Measurements from ENCODE around the gene FRS2.

FRS2 gene

GRCh38 chr12:69514845-69515244 is 44.7 kb downstream of the FRS2 start:
- Histone ChIP-seq H4K91ac (ENCODE audit: low read length) (no peak overlapping the region), H2BK120ac (ENCODE audit: low read depth, low read length) (no peak overlapping the region), H3K14ac (ENCODE audit: low read length in 2 of 2) (no peak overlapping the region), H2BK5ac (ENCODE audit: low read depth, low read length, poor library complexity, severe bottlenecking) (no peak overlapping the region), H3K23ac (ENCODE audit: low read length in 2 of 2) (no peak overlapping the region), H3K27me3 (ENCODE audit: control insufficient read depth in 1 of 2, insufficient read depth in 1 of 2, low read length in 2 of 2) (no peaks in the 10 kb centered on the region), H3K4me2 (ENCODE audit: low read length, poor library complexity, severe bottlenecking) (no peak overlapping the region), H3K27ac (ENCODE audit: low read length, poor library complexity, severe bottlenecking) (no peak overlapping the region), H3K4me3 (ENCODE audit: insufficient read depth in 1 of 2, low read depth in 1 of 2, low read length in 2 of 2) (no peak overlapping the region), H2BK15ac (ENCODE audit: low read depth, poor library complexity, severe bottlenecking) (no peak overlapping the region), H4K8ac (ENCODE audit: low read length) (no peak overlapping the region), H2BK12ac (ENCODE audit: low read length in 2 of 2) (no peak overlapping the region), H3K79me1 (replicated peaks; ENCODE audit: low read length, poor library complexity, severe bottlenecking) (no peaks in the 10 kb centered on the region), H3K4ac (ENCODE audit: low read depth in 1 of 2, low read length in 2 of 2) (no peak overlapping the region), H3K36me3 (ENCODE audit: control insufficient read depth in 1 of 2, insufficient read depth in 2 of 2, low read depth in 1 of 2, low read length in 2 of 2) (no peaks in the 10 kb centered on the region), H2AFZ (ENCODE audit: low read depth, low read length) (no peak overlapping the region), H2AK5ac (ENCODE audit: low read length, severe bottlenecking) (no peak overlapping the region), H3K9me3 (ENCODE audit: control insufficient read depth, low read length) (no peaks in the 10 kb centered on the region), H3K9ac (ENCODE audit: low read length) (no peak overlapping the region), H3K18ac (ENCODE audit: low read depth in 1 of 2, low read length in 2 of 2) (no peak overlapping the region), H3K4me1 (ENCODE audit: control insufficient read depth, insufficient read depth, low read depth, low read length) (peaks cover 6% of the 10 kb centered on the region)
- DNase-seq: no peak

- Histone ChIP-seq H2AK5ac (ENCODE audit: low read length, severe bottlenecking) (no peak overlapping the region), H3K79me1 (replicated peaks; ENCODE audit: low read length, poor library complexity, severe bottlenecking) (no peaks in the 10 kb centered on the region), H2BK120ac (ENCODE audit: low read depth, low read length) (no peak overlapping the region), H3K23ac (ENCODE audit: low read length in 2 of 2) (no peak overlapping the region), H3K27ac (ENCODE audit: low read length, poor library complexity, severe bottlenecking) (no peak overlapping the region), H3K18ac (ENCODE audit: low read depth in 1 of 2, low read length in 2 of 2) (no peak overlapping the region), H4K91ac (ENCODE audit: low read length) (no peak overlapping the region), H3K36me3 (ENCODE audit: control insufficient read depth in 1 of 2, insufficient read depth in 2 of 2, low read depth in 1 of 2, low read length in 2 of 2) (no peaks in the 10 kb centered on the region), H3K4me1 (ENCODE audit: control insufficient read depth, insufficient read depth, low read depth, low read length) (peaks cover 6% of the 10 kb centered on the region), H3K9me3 (ENCODE audit: control insufficient read depth, low read length) (no peaks in the 10 kb centered on the region), H3K9ac (ENCODE audit: low read length) (peak overlapping the region; percentile 37), H3K4ac (ENCODE audit: low read depth in 1 of 2, low read length in 2 of 2) (no peak overlapping the region), H4K8ac (ENCODE audit: low read length) (no peak overlapping the region), H3K4me2 (ENCODE audit: low read length, poor library complexity, severe bottlenecking) (no peak overlapping the region), H3K27me3 (ENCODE audit: control insufficient read depth in 1 of 2, insufficient read depth in 1 of 2, low read length in 2 of 2) (no peaks in the 10 kb centered on the region), H3K14ac (ENCODE audit: low read length in 2 of 2) (no peak overlapping the region), H2BK15ac (ENCODE audit: low read depth, poor library complexity, severe bottlenecking) (no peak overlapping the region), H2BK12ac (ENCODE audit: low read length in 2 of 2) (no peak overlapping the region), H3K4me3 (ENCODE audit: insufficient read depth in 1 of 2, low read depth in 1 of 2, low read length in 2 of 2) (no peak overlapping the region), H2AFZ (ENCODE audit: low read depth, low read length) (no peak overlapping the region), H2BK5ac (ENCODE audit: low read depth, low read length, poor library complexity, severe bottlenecking) (no peak overlapping the region)
- no CpG with 5 or more reads among the region's 5 CpGs for WGBS
- DNase-seq: peak; percentile 53
Measured at GRCh38 chr12:69515394-69515930, 45.3 kb downstream of the FRS2 start.

GRCh38 chr12:69516950-69517349 is 46.8 kb downstream of the FRS2 start:
- Histone ChIP-seq H3K4me1 (ENCODE audit: control insufficient read depth, insufficient read depth, low read depth, low read length) (peaks cover 5% of the 10 kb centered on the region), H4K91ac (ENCODE audit: low read length) (no peak overlapping the region), H3K4me2 (ENCODE audit: low read length, poor library complexity, severe bottlenecking) (no peak overlapping the region), H2BK120ac (ENCODE audit: low read depth, low read length) (no peak overlapping the region), H3K18ac (ENCODE audit: low read depth in 1 of 2, low read length in 2 of 2) (no peak overlapping the region), H3K4ac (ENCODE audit: low read depth in 1 of 2, low read length in 2 of 2) (no peak overlapping the region), H2BK12ac (ENCODE audit: low read length in 2 of 2) (peak overlapping the region in 1 of 2 experiments; percentile 71), H2AK5ac (ENCODE audit: low read length, severe bottlenecking) (no peak overlapping the region), H2BK15ac (ENCODE audit: low read depth, poor library complexity, severe bottlenecking) (no peak overlapping the region), H2AFZ (ENCODE audit: low read depth, low read length) (no peak overlapping the region), H3K23ac (ENCODE audit: low read length in 2 of 2) (no peak overlapping the region), H3K4me3 (ENCODE audit: insufficient read depth in 1 of 2, low read depth in 1 of 2, low read length in 2 of 2) (no peak overlapping the region), H3K14ac (ENCODE audit: low read length in 2 of 2) (no peak overlapping the region), H3K27ac (ENCODE audit: low read length, poor library complexity, severe bottlenecking) (no peak overlapping the region), H2BK5ac (ENCODE audit: low read depth, low read length, poor library complexity, severe bottlenecking) (no peak overlapping the region), H3K9ac (ENCODE audit: low read length) (no peak overlapping the region), H3K27me3 (ENCODE audit: control insufficient read depth in 1 of 2, insufficient read depth in 1 of 2, low read length in 2 of 2) (no peaks in the 10 kb centered on the region), H3K79me1 (replicated peaks; ENCODE audit: low read length, poor library complexity, severe bottlenecking) (no peaks in the 10 kb centered on the region), H4K8ac (ENCODE audit: low read length) (no peak overlapping the region), H3K36me3 (ENCODE audit: control insufficient read depth in 1 of 2, insufficient read depth in 2 of 2, low read depth in 1 of 2, low read length in 2 of 2) (no peaks in the 10 kb centered on the region), H3K9me3 (ENCODE audit: control insufficient read depth, low read length) (no peaks in the 10 kb centered on the region)
- DNase-seq: no peak
- 100% methylated on average over 1 of the region's 2 CpGs for WGBS

GRCh38 chr12:69517406-69517805 is 47.2 kb downstream of the FRS2 start:
- Histone ChIP-seq H3K27me3 (ENCODE audit: control insufficient read depth in 1 of 2, insufficient read depth in 1 of 2, low read length in 2 of 2) (no peaks in the 10 kb centered on the region), H4K91ac (ENCODE audit: low read length) (no peak overlapping the region), H3K27ac (ENCODE audit: low read length, poor library complexity, severe bottlenecking) (no peak overlapping the region), H2AK5ac (ENCODE audit: low read length, severe bottlenecking) (no peak overlapping the region), H3K4me1 (ENCODE audit: control insufficient read depth, insufficient read depth, low read depth, low read length) (peaks cover 4% of the 10 kb centered on the region), H2BK120ac (ENCODE audit: low read depth, low read length) (no peak overlapping the region), H3K79me1 (replicated peaks; ENCODE audit: low read length, poor library complexity, severe bottlenecking) (no peaks in the 10 kb centered on the region), H3K9ac (ENCODE audit: low read length) (no peak overlapping the region), H3K14ac (ENCODE audit: low read length in 2 of 2) (no peak overlapping the region), H3K36me3 (ENCODE audit: control insufficient read depth in 1 of 2, insufficient read depth in 2 of 2, low read depth in 1 of 2, low read length in 2 of 2) (no peaks in the 10 kb centered on the region), H3K4me2 (ENCODE audit: low read length, poor library complexity, severe bottlenecking) (no peak overlapping the region), H2AFZ (ENCODE audit: low read depth, low read length) (no peak overlapping the region), H2BK15ac (ENCODE audit: low read depth, poor library complexity, severe bottlenecking) (no peak overlapping the region), H3K4ac (ENCODE audit: low read depth in 1 of 2, low read length in 2 of 2) (no peak overlapping the region), H3K9me3 (ENCODE audit: control insufficient read depth, low read length) (peaks cover under 1% of the 10 kb centered on the region), H2BK5ac (ENCODE audit: low read depth, low read length, poor library complexity, severe bottlenecking) (no peak overlapping the region), H3K4me3 (ENCODE audit: insufficient read depth in 1 of 2, low read depth in 1 of 2, low read length in 2 of 2) (no peak overlapping the region), H2BK12ac (ENCODE audit: low read length in 2 of 2) (no peak overlapping the region), H3K18ac (ENCODE audit: low read depth in 1 of 2, low read length in 2 of 2) (no peak overlapping the region), H3K23ac (ENCODE audit: low read length in 2 of 2) (no peak overlapping the region), H4K8ac (ENCODE audit: low read length) (no peak overlapping the region)
- DNase-seq: no peak
- WGBS: no CpG with 5 or more reads among the region's 2 CpGs

Data from mesenchymal stem cell (in vitro differentiated cells and primary cell).